Right cardiac atrium (tissue), 5 donors: ENCODE measurements around the gene METTL3. TPM values are rescaled to one million over a fixed set of nuclear protein-coding genes. Genes with fewer than 3 reads are reported as not detected.

Source experiments
- ATAC-seq, 2 donors: fragments of 200-7000 bp; cut with Tn5 transposase; one replicate each; pipeline versions ENCODE4 v1.8.0 to v1.9.1; 2020; ENCODE audit warnings: moderate library complexity in 2 of 2, mild to moderate bottlenecking in 1 of 2
- DNase-seq, 3 donors: peaks; one replicate each; pipeline ENCODE4 v3.0.0-alpha.2; 2020
- H3K27ac ChIP-seq: one replicate; pipeline ENCODE4 v1.5.1; 2013; ENCODE audit warnings: mild to moderate bottlenecking, low read length, control low read depth, moderate library complexity
- H3K27me3 ChIP-seq: one replicate; pipeline ENCODE4 v1.6.1; 2013; ENCODE audit not compliant: control insufficient read depth, insufficient read depth
- H3K4me1 ChIP-seq: one replicate; pipeline ENCODE4 v1.6.1; 2013; ENCODE audit warnings: low read length; ENCODE audit not compliant: control insufficient read depth, insufficient read depth
- H3K4me3 ChIP-seq: one replicate; pipeline ENCODE4 v1.5.1; 2013; ENCODE audit warnings: low read length, control low read depth
- H3K9me3 ChIP-seq: one replicate; pipeline ENCODE4 v1.6.1; 2013; ENCODE audit warnings: low read length; ENCODE audit not compliant: control insufficient read depth
- WGBS: extraction: QIAGEN DNeasy Blood & Tissue Kit; methylation state at CpG from one replicate; pipeline ENCODE4 v1.1.7; 2013; 5-methylcytosine and 5-hydroxymethylcytosine counted together
- intact Hi-C, 4 donors: fragments of 100-400 bp; cut with DNase I; formaldehyde crosslinking; loops; one replicate each; pipeline versions ENCODE4 v1.11.0 to v1.14.0; 2022 to 2023
- polyA plus RNA-seq: library from polyadenylated mRNA; stranded (reverse); fragments of 200-250 nt; gene quantifications from one replicate; pipeline ENCODE4 v1.2.3, GENCODE V29; 2013
- total RNA-seq, 4 donors: library from RNA; stranded (reverse); fragmentation: NEBNext Ultra II Directional; extraction: Animal tissue kit (Norgen Biotek cat#: 25700); gene quantifications; one replicate each; pipeline ENCODE4 v1.2.1, GENCODE V29; 2021
- donor health status: healthy with polysubstance abuse.
- donor health status: DM: no; HTN: yes; CAD: no.
- donor health status: DM: no; HTN: no; CAD: no.
- donor health status: DM: no; HTN: yes; CAD: no; lungs with severe emphysema.
- donor health status: DM: yes; HTN: yes; CAD: no.

METTL3 gene
- total and polyA plus RNA-seq, 5 donors = 25.5 to 30.3 (median 27.9) TPM

- ATAC-seq (no peak), DNase-seq (no peak)
- no peak overlapping the region for H3K27ac ChIP-seq
- no peaks in the 10 kb centered on the region for H3K27me3 ChIP-seq
- H3K4me1 ChIP-seq = no peaks in the 10 kb centered on the region
- H3K4me3 ChIP-seq = peak overlapping the region; percentile 60
- no peaks in the 10 kb centered on the region for H3K9me3 ChIP-seq
- WGBS = 36% methylated on average over 10 of the region's 10 CpGs
- intact Hi-C loops = no loop called here
Observed at GRCh38 chr14:21475767-21476522, 35.2 kb downstream of the METTL3 start.

DNA sequence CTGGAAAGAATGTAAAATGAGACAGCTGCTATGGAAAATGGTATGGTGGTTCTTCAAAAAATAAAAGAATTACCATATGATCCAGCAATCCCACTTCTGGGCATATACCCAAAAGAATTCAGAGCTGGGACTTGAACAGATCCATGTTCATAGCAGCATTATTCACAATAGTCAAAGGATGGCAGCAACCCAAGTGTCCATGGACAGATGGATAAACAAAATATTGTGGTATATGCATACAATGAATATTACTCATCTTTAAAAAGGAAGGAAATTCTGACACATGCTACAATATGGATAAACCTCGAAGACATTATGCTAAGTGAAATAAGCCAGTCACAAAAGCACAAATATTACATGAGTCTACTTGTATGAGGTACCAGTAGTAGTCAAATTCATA lies 43.5 kb downstream of the METTL3 start:
- intact Hi-C loops = no loop called here
- Histone ChIP-seq H3K4me1 (no peaks in the 10 kb centered on the region), H3K4me3 (no peak overlapping the region), H3K27me3 (no peaks in the 10 kb centered on the region), H3K27ac (no peak overlapping the region), H3K9me3 (no peaks in the 10 kb centered on the region)
- 43% methylated on average over 1 of the region's 1 CpG for WGBS
- ATAC-seq (no peak), DNase-seq (no peak)

GRCh38 chr14:21455912-21456667 lies 55.0 kb downstream of the METTL3 start, which contains the start of gene CHD8:
TSS of gene CHD8 (minus strand) at chr14:21456123. CDS start at chr14:21431643, 24,480 bp downstream.
- Histone ChIP-seq H3K4me3 (peak within 1 kb of the TSS; percentile 86), H3K4me1 (peaks cover 7% of the 10 kb centered on the region), H3K27me3 (no peaks in the 10 kb centered on the region), H3K9me3 (no peaks in the 10 kb centered on the region), H3K27ac (peak within 1 kb of the TSS; percentile 100)
- intact Hi-C loops = loop anchor here in 1 of 4 donors (10.0 kb wide), 1 partner anchor 99 kb away; no protein-coding TSS in a partner anchor
- ATAC-seq (peak; percentile 100), DNase-seq (peak; percentile 100)
- WGBS = under 1% methylated on average over 36 of the region's 36 CpGs

GRCh38 chr14:21455592-21455911 lies 55.6 kb downstream of the METTL3 start:
- no peaks in the 10 kb centered on the region for H3K27me3 ChIP-seq
- intact Hi-C loops = loop anchor here in 1 of 4 donors (10.0 kb wide), 1 partner anchor 99 kb away; no protein-coding TSS in a partner anchor
- H3K4me1 ChIP-seq = peaks cover 7% of the 10 kb centered on the region
- no peak for DNase-seq
- H3K27ac ChIP-seq = peak overlapping the region; percentile 77
- peak overlapping the region; percentile 85 for H3K4me3 ChIP-seq
- 0% methylated on average over 17 of the region's 17 CpGs for WGBS
- ATAC-seq = peak; percentile 32 to 48
- H3K9me3 ChIP-seq = no peaks in the 10 kb centered on the region

DNA sequence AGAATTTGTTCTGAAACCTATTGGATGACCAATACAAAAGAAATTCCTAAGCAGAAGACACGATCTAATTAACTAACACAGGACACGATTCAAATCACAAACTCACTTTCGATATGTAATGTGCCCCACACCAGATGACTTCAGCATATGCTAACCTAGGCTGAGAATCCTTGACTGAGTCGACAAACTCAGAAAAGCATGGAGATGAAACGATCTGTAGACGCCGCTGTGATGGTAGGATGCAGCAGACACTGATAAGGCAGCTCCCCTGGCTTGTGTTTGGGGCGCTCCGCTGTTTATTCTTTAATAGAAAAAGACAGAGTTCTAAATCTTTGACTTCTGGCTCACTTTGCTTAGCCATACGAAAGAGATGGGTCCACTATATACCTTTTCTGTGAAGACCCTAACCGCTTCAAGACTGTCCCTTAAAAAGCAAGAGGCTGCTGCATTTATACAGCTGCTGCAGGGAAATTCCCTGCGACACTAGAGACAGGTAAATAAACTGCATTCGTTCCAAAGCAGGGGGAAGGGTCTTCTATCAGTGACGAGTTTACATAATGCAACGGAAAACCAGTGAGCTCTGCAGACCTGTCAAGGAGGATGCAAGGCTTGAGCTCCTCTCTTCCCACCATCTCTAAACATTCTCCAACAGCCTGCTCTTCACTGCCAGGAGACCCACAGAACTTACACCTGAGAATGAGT lies 56.1 kb downstream of the METTL3 start:
- Histone ChIP-seq H3K27me3 (no peaks in the 10 kb centered on the region), H3K4me1 (peaks cover 7% of the 10 kb centered on the region), H3K4me3 (peak overlapping the region; percentile 85), H3K27ac (no peak overlapping the region), H3K9me3 (no peaks in the 10 kb centered on the region)
- 26% methylated on average over 15 of the region's 15 CpGs for WGBS
- DNase-seq (peak in 1 of 3 donors; percentile 32), ATAC-seq (no peak)
- intact Hi-C loops = loop anchor here in 1 of 4 donors (10.0 kb wide), 1 partner anchor 100 kb away; no protein-coding TSS in a partner anchor

DNA sequence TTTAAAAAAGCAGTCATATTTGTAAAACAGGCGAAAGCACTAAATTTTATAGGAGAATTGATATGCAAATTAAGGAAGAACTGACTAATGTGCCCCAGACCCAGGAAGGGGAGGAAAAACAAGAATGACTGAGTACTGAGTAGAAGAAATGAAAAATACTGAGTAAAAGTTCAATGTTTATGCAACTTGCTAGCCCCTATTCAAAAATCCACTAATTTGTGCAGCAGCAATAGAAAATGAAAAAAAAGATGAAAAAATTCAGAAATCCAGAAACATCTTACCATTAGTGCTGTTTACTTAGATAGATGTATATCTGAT lies 61.3 kb downstream of the METTL3 start:
- Histone ChIP-seq H3K27me3 (no peaks in the 10 kb centered on the region), H3K4me1 (peaks cover 3% of the 10 kb centered on the region), H3K9me3 (no peaks in the 10 kb centered on the region), H3K4me3 (no peak overlapping the region), H3K27ac (no peak overlapping the region)
- DNase-seq (no peak), ATAC-seq (no peak)
- WGBS = 93% methylated on average over 1 of the region's 1 CpG
- intact Hi-C loops = loop anchor here in 1 of 4 donors (10.0 kb wide), 1 partner anchor 105 kb away; no protein-coding TSS in a partner anchor

Other genes with a start within 250 kb of the METTL3 start
- gene HNRNPC, start 241.9 kb downstream of the METTL3 start, total RNA-seq = 100 to 1,000 TPM; 241 to 308 (median 289) TPM
- gene HNRNPC, start 241.9 kb downstream of the METTL3 start, polyA plus RNA-seq = 334 TPM
- gene RPGRIP1, start 231.3 kb downstream of the METTL3 start, total RNA-seq = 1 to 10 TPM in 1 of 4 donors, under 1 TPM in 3; 0.20 to 1.0 (median 0.61) TPM
- gene RPGRIP1, start 231.3 kb downstream of the METTL3 start, polyA plus RNA-seq = 0.27 TPM
- gene SUPT16H, start 127.3 kb downstream of the METTL3 start, total RNA-seq = 10 to 100 TPM; 33.7 to 38.7 (median 35.0) TPM
- 27.4 TPM for gene SUPT16H, start 127.3 kb downstream of the METTL3 start, polyA plus RNA-seq
- 10 to 100 TPM; 34.8 to 40.6 (median 39.7) TPM for gene CHD8, start 55.2 kb downstream of the METTL3 start, total RNA-seq
- gene CHD8, start 55.2 kb downstream of the METTL3 start, polyA plus RNA-seq = 21.0 TPM
- gene RAB2B, start 34.4 kb downstream of the METTL3 start, total RNA-seq = 10 to 100 TPM; 22.5 to 25.7 (median 24.5) TPM
- 15.3 TPM for gene RAB2B, start 34.4 kb downstream of the METTL3 start, polyA plus RNA-seq
- gene TOX4, start 34.1 kb downstream of the METTL3 start, total RNA-seq = 10 to 100 TPM; 66.0 to 82.2 (median 75.2) TPM
- 20.0 TPM for gene TOX4, start 34.1 kb downstream of the METTL3 start, polyA plus RNA-seq
- 10 to 100 TPM in 3 of 4 donors, 1 to 10 TPM in 1; 6.8 to 16.1 (median 12.0) TPM for gene SALL2, start 15.0 kb upstream of the METTL3 start, total RNA-seq
- 4.0 TPM for gene SALL2, start 15.0 kb upstream of the METTL3 start, polyA plus RNA-seq
- not detected for gene OR10G3, start 68.7 kb upstream of the METTL3 start, total RNA-seq
- not detected for gene OR10G3, start 68.7 kb upstream of the METTL3 start, polyA plus RNA-seq
- gene OR10G2, start 123.6 kb upstream of the METTL3 start, total RNA-seq = not detected
- gene OR10G2, start 123.6 kb upstream of the METTL3 start, polyA plus RNA-seq = not detected
- gene OR4E2, start 142.5 kb upstream of the METTL3 start, total RNA-seq = not detected
- not detected for gene OR4E2, start 142.5 kb upstream of the METTL3 start, polyA plus RNA-seq
- not detected for gene OR4E1, start 162.5 kb upstream of the METTL3 start, total RNA-seq
- not detected for gene OR4E1, start 162.5 kb upstream of the METTL3 start, polyA plus RNA-seq